Esophagus (tissue), 2 donors: ENCODE results near the gene PTPRD. TPM values are rescaled to one million over a fixed set of nuclear protein-coding genes. Genes with fewer than 3 reads are reported as not detected.

Source experiments
- H3K27ac ChIP-seq, 2 donors: one replicate each; pipeline ENCODE4 v1.5.1; 2013; ENCODE audit warnings: low read depth in 2 of 2, mild to moderate bottlenecking in 2 of 2, inconsistent platforms in 1 of 2, low read length in 1 of 2, moderate library complexity in 1 of 2
- H3K27me3 ChIP-seq, 2 donors: one replicate each; pipeline ENCODE4 v1.6.1; 2013; ENCODE audit warnings: low read length in 2 of 2, control low read depth in 1 of 2, mild to moderate bottlenecking in 1 of 2; ENCODE audit not compliant: insufficient read depth in 2 of 2, control insufficient read depth in 1 of 2
- H3K36me3 ChIP-seq, 2 donors: one replicate each; pipeline ENCODE4 v1.6.1; 2013; ENCODE audit warnings: low read length in 1 of 2; ENCODE audit not compliant: control insufficient read depth in 2 of 2, insufficient read depth in 2 of 2
- H3K4me1 ChIP-seq, 2 donors: one replicate each; pipeline ENCODE4 v1.6.1; 2013; ENCODE audit warnings: low read length in 1 of 2; ENCODE audit not compliant: control insufficient read depth in 2 of 2, insufficient read depth in 2 of 2
- H3K4me3 ChIP-seq, 2 donors: one replicate each; pipeline ENCODE4 v1.5.1; 2013; ENCODE audit warnings: low read length in 2 of 2, mild to moderate bottlenecking in 2 of 2, low read depth in 1 of 2, moderate library complexity in 1 of 2
- H3K9me3 ChIP-seq, 2 donors: one replicate each; pipeline ENCODE4 v1.6.1; 2013; ENCODE audit warnings: mild to moderate bottlenecking in 2 of 2, low read depth in 1 of 2, low read length in 1 of 2, moderate library complexity in 1 of 2; ENCODE audit not compliant: control insufficient read depth in 2 of 2, insufficient read depth in 1 of 2
- WGBS, 2 donors: extraction: QIAGEN DNeasy Blood & Tissue Kit; methylation state at CpG; one replicate each; pipeline ENCODE4 v1.1.7; 2013; 5-methylcytosine and 5-hydroxymethylcytosine counted together
- polyA plus RNA-seq, 2 donors: library from polyadenylated mRNA; stranded (reverse); fragments of 200-250 nt; gene quantifications; one replicate each; pipeline ENCODE4 v1.2.3, GENCODE V29; 2013
- donor health status: healthy with polysubstance abuse.
- donor health status: Bipolar disorder and iron deficiency.

PTPRD gene
- polyA plus RNA-seq, 2 donors = 0.53 to 0.60 TPM

- Histone ChIP-seq H3K9me3 (no peaks in the 10 kb centered on the region), H3K27me3 (no peaks in the 10 kb centered on the region), H3K36me3 (no peaks in the 10 kb centered on the region), H3K4me3 (no peak overlapping the region), H3K4me1 (no peaks in the 10 kb centered on the region), H3K27ac (no peak overlapping the region)
- WGBS, 2 donors = 60 to 74% methylated on average over 6 of the region's 6 CpGs
Observed at GRCh38 chr9:8564960-8565359, 2047.8 kb downstream of the PTPRD start.

GRCh38 chr9:8560560-8561525, 2052.0 kb downstream of the PTPRD start:
- no peaks in the 10 kb centered on the region for H3K9me3 ChIP-seq
- no peaks in the 10 kb centered on the region for H3K27me3 ChIP-seq
- 69 to 72% methylated on average over 6 of the region's 6 CpGs for WGBS, 2 donors
- H3K4me3 ChIP-seq = no peak overlapping the region
- H3K4me1 ChIP-seq = no peaks in the 10 kb centered on the region
- no peak overlapping the region for H3K27ac ChIP-seq
- no peaks in the 10 kb centered on the region for H3K36me3 ChIP-seq

- no peaks in the 10 kb centered on the region for H3K4me1 ChIP-seq
- no peaks in the 10 kb centered on the region for H3K27me3 ChIP-seq
- no peak overlapping the region for H3K27ac ChIP-seq
- H3K4me3 ChIP-seq = no peak overlapping the region
- 25 to 50% methylated on average over 2 of the region's 2 CpGs for WGBS, 2 donors
- H3K36me3 ChIP-seq = no peaks in the 10 kb centered on the region
- H3K9me3 ChIP-seq = no peaks in the 10 kb centered on the region
Observed at GRCh38 chr9:8558176-8558575, 2054.6 kb downstream of the PTPRD start.

GRCh38 chr9:8555762-8556500, 2056.9 kb downstream of the PTPRD start:
- H3K27me3 ChIP-seq = no peaks in the 10 kb centered on the region
- H3K36me3 ChIP-seq = no peaks in the 10 kb centered on the region
- no peak overlapping the region for H3K4me3 ChIP-seq
- H3K27ac ChIP-seq = no peak overlapping the region
- 61 to 66% methylated on average over 4 of the region's 4 CpGs for WGBS, 2 donors
- no peaks in the 10 kb centered on the region for H3K4me1 ChIP-seq
- H3K9me3 ChIP-seq = no peaks in the 10 kb centered on the region

GRCh38 chr9:8553444-8553843, 2059.4 kb downstream of the PTPRD start:
- Histone ChIP-seq H3K36me3 (no peaks in the 10 kb centered on the region), H3K4me1 (no peaks in the 10 kb centered on the region), H3K9me3 (no peaks in the 10 kb centered on the region), H3K4me3 (no peak overlapping the region), H3K27ac (no peak overlapping the region), H3K27me3 (no peaks in the 10 kb centered on the region)
- 81 to 87% methylated on average over 4 of the region's 4 CpGs for WGBS, 2 donors

- Histone ChIP-seq H3K36me3 (no peaks in the 10 kb centered on the region), H3K27me3 (no peaks in the 10 kb centered on the region), H3K27ac (no peak overlapping the region), H3K9me3 (no peaks in the 10 kb centered on the region), H3K4me3 (no peak overlapping the region), H3K4me1 (no peaks in the 10 kb centered on the region)
- 93% methylated on average over 3 of the region's 3 CpGs for WGBS, 2 donors
Observed at GRCh38 chr9:8552732-8553131, 2060.1 kb downstream of the PTPRD start.

- no peaks in the 10 kb centered on the region for H3K36me3 ChIP-seq
- no peaks in the 10 kb centered on the region for H3K9me3 ChIP-seq
- 72 to 74% methylated on average over 1 of the region's 1 CpG for WGBS, 2 donors
- no peak overlapping the region for H3K4me3 ChIP-seq
- no peaks in the 10 kb centered on the region for H3K27me3 ChIP-seq
- H3K4me1 ChIP-seq = no peaks in the 10 kb centered on the region
- no peak overlapping the region for H3K27ac ChIP-seq
Observed at GRCh38 chr9:8549214-8549613, 2063.6 kb downstream of the PTPRD start.

- 45 to 53% methylated on average over 2 of the region's 2 CpGs for WGBS, 2 donors
- Histone ChIP-seq H3K36me3 (no peaks in the 10 kb centered on the region), H3K27me3 (no peaks in the 10 kb centered on the region), H3K27ac (no peak overlapping the region), H3K4me3 (no peak overlapping the region), H3K9me3 (no peaks in the 10 kb centered on the region), H3K4me1 (no peaks in the 10 kb centered on the region)
Observed at GRCh38 chr9:8543219-8543618, 2069.6 kb downstream of the PTPRD start.

GRCh38 chr9:8542537-8542936, 2070.3 kb downstream of the PTPRD start:
- WGBS, 2 donors = 76 to 81% methylated on average over 4 of the region's 4 CpGs
- Histone ChIP-seq H3K4me3 (no peak overlapping the region), H3K27ac (no peak overlapping the region), H3K27me3 (no peaks in the 10 kb centered on the region), H3K36me3 (no peaks in the 10 kb centered on the region), H3K9me3 (no peaks in the 10 kb centered on the region), H3K4me1 (no peaks in the 10 kb centered on the region)
